ENCODE results near the gene IL10RA.

IL10RA gene

DNA sequence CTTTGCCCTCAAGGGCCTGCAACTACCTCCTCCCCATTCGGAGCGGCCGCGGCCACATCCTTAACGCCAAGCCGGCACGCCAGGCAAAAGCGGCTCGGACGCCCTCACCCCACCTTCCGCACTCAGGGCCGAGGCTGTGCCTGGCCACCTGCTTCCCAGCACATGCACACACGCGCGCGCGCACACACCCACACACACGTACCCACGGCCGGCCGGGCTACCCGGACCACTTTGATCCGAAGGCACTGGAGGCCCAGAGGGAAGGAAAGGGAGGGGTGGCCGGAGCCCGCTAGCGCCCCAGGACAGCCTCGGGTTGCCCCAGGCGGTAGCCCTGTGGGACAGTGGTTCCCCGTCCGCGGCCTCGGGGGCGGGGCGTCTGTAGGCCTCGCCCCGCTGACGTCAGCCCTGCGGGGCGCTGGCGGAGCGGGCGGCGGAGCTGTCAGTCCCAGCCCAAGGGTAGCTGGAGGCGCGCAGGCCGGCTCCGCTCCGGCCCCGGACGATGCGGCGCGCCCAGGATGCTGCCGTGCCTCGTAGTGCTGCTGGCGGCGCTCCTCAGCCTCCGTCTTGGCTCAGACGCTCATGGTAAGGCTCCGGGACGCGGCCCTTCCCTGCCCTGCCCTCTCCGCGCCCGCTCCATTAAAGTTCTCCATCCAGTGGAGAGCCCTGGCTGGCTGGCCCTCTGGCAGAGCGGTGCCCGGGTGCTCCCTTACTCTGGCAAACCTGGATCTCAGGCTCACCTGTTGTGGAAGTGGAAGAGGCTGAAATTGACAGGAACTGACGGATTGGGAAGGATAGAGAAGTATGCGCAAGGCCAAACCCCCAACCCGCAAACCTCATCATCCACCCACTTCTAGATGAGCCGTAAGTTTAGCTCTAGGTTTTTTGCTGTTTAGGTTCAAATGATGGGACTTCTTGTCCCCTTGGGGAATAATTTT is at the start of gene IL10RA:
TSS of gene IL10RA (plus strand) at position 442 of the 935 bp plus-strand sequence. CDS start at position 516, 74 bp downstream.
- in situ Hi-C loops (cut with HindIII; ENCODE audit: low sequenced_read_pairs), result no loop called here

DNA sequence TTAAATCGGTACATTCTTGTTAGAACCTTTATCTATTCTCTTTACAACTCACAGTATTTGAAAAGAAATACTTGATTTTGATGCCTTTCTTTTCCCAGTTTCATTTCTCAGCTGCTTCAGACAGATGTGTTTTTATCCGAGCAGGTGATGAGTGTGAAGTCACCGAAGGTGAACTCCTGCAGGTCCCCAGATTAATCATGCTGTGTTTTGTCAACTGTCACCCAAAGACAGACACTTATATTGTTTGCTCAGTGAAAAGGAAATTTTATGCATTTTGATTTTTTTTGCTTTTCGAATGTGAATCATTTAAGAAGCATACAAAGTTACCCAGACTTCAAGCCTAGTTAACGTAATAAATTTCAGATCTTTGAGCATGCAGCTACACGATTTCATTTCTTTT is 49.2 kb upstream of the IL10RA start:
- in situ Hi-C loops (cut with HindIII; ENCODE audit: low sequenced_read_pairs), result no loop called here

DNA sequence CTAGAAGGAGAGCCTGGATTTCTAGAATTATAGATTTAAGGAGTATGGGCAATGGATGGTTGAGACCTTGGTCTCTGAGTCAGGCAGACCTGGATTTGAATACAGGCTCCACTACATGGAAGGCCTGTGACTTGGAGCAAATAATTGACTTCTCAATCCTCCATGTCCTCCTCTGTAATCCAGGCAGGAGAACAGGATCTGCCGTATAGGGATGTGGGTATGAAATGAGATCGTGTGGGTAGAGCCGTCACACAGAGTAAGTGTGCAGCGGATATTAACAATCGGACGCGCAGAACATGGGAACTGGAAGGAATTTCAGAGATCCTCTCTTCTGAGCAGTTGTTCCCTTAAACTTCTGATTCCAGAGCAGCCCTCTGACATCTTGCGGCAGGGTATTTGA is 45.5 kb upstream of the IL10RA start:
- in situ Hi-C loops (cut with HindIII; ENCODE audit: low sequenced_read_pairs), result loop anchor here (10.0 kb wide), 1 partner anchor 96 kb away; no protein-coding TSS in a partner anchor

DNA sequence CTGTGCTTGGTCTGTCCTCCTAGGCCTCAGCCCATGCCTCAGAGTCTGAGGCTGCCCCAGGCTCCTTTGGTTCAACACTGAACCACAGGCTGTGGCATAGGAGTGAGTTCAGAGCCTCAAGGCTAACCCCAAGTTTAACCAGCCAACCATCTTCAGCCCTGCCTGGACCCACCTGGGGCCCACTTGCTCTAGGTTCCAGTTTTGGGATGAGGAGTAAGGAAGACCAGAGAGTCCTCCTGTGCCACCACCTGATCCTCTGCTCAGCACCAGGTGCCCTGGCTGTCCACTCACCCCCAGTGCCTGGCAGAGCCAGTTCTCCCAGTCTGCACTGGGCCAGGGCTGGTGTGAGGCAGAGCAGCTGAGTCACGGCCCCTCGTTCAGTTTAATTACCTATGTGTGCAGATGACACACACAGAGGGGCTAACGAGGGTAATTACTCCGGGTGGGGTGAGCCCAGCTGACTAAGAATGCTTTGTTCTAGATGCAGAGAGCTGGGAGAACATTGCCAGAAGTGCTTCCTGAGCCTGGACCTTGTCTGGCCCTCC is 45.0 kb upstream of the IL10RA start:
- in situ Hi-C loops (cut with HindIII; ENCODE audit: low sequenced_read_pairs), result loop anchor here (10.0 kb wide), 1 partner anchor 96 kb away; no protein-coding TSS in a partner anchor

DNA sequence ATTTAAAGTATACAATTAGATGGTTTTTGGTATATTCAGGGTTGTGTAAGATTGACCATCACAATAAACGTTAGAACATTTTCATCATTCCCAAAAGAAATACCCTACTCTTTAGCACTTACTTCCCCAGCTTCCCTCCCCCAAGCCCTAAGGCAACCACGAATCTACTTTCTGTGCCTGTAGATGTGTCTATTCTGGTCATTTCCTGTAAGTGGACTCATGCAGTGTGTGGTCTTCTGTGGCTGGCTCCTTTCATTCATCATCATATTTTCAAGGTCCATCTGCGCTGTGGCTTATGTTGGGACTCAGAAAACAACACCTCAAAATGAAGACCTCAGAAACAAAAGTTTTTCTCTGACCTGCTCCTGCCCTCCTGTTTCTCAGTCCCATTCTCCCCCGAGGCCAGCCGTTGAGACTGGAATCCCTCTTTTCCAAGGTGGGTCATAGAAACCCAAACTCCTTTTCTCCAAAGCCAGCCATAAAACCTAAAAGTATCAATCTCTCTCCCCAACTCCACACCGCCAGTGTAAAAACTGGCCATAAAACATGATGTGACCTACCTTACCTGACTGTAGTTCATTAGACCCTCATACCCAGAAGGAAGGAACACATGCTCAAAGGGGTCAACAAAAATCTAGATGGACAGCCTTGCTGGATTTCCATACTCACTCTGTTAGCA is 44.1 kb upstream of the IL10RA start:
- in situ Hi-C loops (cut with HindIII; ENCODE audit: low sequenced_read_pairs), result loop anchor here (10.0 kb wide), 1 partner anchor 97 kb away; no protein-coding TSS in a partner anchor

DNA sequence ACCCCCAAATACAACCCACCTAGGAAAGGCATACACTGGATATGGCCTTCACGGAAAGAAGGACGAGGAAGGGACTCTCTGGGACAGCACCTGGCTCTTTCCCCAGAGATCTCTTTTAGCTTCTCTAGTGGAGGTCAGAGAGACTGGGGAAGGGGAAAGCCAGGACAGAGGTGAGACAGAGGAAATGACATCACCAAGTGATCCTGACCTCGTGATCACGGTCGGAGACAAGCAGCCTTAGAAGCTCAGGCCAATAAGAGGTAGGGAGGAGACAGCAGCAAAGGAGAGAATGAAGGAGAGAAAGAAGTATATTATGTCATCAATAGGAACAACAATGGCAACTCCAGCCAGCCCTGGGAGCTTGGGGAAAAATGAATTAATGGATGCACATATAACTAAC is 41.6 kb upstream of the IL10RA start:
- in situ Hi-C loops (cut with HindIII; ENCODE audit: low sequenced_read_pairs), result loop anchor here (10.0 kb wide), 1 partner anchor 100 kb away; no protein-coding TSS in a partner anchor

- in situ Hi-C loops (cut with HindIII; ENCODE audit: low sequenced_read_pairs), result loop anchor here (5.0 to 10.0 kb wide), 2 partner anchors 100 to 107 kb away; no protein-coding TSS in a partner anchor
Observed at GRCh38 chr11:117945047-117945810, 41.0 kb upstream of the IL10RA start.

DNA sequence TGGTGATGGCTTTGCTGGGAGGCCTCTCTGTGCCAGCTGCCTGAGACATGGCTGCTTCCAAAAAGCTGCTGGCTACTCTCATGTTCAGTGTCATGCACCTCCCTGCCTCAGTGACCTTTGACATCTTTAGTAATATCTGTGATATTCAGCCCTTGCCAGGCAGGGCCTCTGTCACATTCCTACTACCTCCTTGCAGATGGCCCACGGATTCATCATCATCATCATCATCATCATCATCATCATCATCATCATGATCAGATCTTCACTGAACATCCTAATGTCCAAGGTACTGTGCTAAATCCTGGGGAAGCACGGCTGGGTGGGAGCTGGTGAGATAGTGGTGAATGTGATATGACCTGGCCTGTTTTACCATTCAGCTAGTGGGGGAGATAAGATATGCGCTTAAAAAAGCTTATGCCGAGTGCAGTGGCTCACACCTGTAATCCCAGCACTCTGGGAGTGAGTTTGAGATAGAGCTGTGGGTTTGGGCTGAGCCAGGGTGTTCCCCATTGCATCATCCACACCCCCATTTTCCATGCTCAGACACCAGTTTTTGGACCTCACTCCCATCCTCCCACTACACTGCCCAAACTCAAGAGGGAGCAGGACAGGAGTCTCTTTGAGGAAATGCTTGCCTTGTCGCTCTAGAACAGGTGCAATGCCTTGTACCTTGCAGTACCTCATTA is 39.9 kb upstream of the IL10RA start:
- in situ Hi-C loops (cut with HindIII; ENCODE audit: low sequenced_read_pairs), result loop anchor here (5.0 to 10.0 kb wide), 2 partner anchors 101 to 106 kb away; no protein-coding TSS in a partner anchor

DNA sequence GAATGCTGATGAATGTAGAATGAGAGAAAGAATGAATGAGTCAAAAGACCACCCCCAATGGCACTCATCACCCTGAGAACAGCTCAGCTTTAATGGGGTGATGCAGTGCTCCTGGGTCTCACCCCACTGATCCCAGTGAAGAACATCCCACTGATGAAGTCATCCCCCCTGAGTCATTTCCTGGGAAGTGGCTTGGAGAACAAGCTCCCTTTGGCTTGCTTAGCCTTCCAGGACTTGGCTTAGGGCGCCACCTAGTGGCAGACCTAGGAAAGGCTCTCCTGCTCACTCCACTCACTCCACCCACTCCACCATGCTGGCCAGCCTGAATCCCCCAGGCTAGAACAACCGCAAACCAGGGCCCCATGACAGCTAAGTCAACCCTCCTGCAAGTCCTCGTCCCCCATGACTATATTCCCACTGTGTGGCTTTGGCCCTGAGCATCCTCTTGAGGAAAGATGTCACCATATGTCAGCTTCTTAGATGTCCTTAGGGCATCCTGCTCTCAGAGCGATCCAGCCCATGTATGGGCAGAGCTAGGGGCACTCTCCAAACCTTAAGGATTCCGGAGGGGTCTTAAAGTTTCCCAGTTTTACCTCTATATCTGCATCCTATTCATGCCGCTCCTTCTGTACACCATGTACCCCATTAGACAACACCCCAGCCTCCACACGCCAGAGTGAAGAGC is 39.2 kb upstream of the IL10RA start:
- in situ Hi-C loops (cut with HindIII; ENCODE audit: low sequenced_read_pairs), result loop anchor here (5.0 to 10.0 kb wide), 2 partner anchors 102 to 105 kb away; no protein-coding TSS in a partner anchor

- in situ Hi-C loops (cut with HindIII; ENCODE audit: low sequenced_read_pairs), result loop anchor here (5.0 to 10.0 kb wide), 2 partner anchors 103 to 105 kb away; no protein-coding TSS in a partner anchor
Observed at GRCh38 chr11:117947751-117948150, 38.4 kb upstream of the IL10RA start.

DNA sequence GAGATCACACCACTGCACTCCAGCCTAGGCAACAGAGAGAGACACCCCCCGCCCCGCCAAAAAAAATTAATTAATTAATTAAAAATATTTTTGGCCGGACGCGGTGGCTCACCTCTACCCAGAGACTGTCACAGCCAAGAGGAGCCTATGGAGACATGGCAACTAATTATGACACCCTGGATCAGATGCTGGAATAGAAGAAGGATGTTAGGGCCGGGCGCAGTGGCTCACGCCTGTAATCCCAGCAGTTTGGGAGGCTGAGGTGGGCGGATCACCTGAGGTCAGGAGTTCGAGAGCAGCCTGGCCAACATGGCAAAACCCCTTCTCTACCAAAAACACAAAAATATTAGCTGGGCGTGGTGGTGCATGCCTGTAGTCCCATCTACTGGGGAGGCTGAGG is 37.7 kb upstream of the IL10RA start:
- in situ Hi-C loops (cut with HindIII; ENCODE audit: low sequenced_read_pairs), result loop anchor here (5.0 to 10.0 kb wide), 2 partner anchors 104 kb away; no protein-coding TSS in a partner anchor

GRCh38 chr11:117949062-117949461 is 37.1 kb upstream of the IL10RA start:
- in situ Hi-C loops (cut with HindIII; ENCODE audit: low sequenced_read_pairs), result loop anchor here (5.0 to 10.0 kb wide), 2 partner anchors 103 to 104 kb away; no protein-coding TSS in a partner anchor

- in situ Hi-C loops (cut with HindIII; ENCODE audit: low sequenced_read_pairs), result no loop called here
Observed at GRCh38 chr11:117950301-117950700, 35.9 kb upstream of the IL10RA start.

- in situ Hi-C loops (cut with HindIII; ENCODE audit: low sequenced_read_pairs), result no loop called here
Observed at GRCh38 chr11:117950993-117951961, 34.9 kb upstream of the IL10RA start.

GRCh38 chr11:117953024-117953671 is 33.0 kb upstream of the IL10RA start:
- in situ Hi-C loops (cut with HindIII; ENCODE audit: low sequenced_read_pairs), result no loop called here

DNA sequence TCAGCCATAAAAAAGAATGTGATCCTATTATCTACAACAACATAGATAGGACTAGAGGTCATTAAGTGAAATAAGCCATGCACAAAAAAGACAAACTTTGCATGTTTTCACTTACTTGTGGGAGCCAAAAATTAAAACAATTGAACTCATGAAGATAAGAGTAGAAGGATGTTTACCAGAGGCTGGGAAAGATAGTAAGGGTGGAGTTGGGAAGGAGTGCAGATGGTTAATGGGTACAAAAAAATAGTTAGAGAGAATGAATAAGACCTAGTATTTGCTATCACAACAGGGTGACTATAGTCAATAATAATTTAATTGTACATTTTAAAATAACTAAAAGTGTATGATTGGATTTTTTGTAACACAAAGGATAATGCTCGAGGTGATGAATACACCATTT is 27.2 kb upstream of the IL10RA start:
- in situ Hi-C loops (cut with HindIII; ENCODE audit: low sequenced_read_pairs), result no loop called here

DNA sequence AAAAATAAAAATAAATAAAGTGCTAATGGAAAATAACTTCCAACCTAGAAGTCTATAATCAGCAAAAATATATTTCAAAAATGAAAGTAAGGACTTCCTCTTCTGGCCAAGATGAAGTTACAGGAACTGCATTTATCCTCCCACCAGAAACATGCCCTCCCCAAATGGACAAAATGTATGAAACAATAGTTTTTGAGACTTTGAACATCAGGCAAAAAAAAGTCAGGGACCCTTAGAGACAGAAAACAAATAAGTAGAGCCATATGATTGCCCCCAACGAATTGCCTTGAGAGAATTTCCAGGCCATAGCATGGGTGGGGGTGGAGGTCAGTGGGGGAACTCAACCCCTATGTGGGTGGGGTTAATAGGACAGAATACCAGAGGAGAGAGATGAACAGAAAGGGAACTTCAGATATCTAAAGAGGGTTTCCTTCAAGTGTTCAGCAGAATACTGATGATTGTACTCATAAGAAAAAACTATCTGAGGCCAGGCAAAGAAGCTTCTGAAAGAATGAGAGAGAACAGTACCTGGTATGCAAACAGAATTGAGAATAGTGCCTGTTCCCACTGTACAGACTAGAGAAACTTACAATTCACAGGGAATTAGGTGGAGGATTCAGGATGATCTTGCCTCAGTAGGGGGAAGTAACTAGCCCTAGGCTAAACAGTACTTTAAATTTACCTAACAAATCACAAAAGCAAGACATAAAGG is 26.6 kb upstream of the IL10RA start:
- in situ Hi-C loops (cut with HindIII; ENCODE audit: low sequenced_read_pairs), result no loop called here

All from DLD1 (cell line).